Measurements from ENCODE around the gene AQP7.

DNA sequence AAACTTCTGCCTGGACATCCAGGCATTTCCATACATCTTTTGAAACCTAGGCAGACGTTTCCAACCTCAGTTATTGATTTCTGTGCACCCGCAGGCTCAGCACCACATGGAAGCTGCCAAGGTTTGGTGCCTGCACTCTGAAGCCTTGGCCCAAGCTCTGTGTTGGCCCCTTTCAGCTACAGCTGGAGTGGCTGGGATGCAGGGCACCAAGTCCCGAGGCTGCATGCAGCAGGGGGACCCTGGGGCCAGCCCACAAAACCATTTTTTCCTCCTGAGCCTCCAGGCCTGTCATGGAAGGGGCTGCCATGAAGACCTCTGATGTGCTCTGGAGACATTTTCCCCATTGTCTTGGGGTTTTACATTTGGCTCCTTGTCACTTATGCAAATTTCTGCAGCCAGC is 62.2 kb downstream of the AQP7 start:
- TF ChIP-seq, protein P1, sequence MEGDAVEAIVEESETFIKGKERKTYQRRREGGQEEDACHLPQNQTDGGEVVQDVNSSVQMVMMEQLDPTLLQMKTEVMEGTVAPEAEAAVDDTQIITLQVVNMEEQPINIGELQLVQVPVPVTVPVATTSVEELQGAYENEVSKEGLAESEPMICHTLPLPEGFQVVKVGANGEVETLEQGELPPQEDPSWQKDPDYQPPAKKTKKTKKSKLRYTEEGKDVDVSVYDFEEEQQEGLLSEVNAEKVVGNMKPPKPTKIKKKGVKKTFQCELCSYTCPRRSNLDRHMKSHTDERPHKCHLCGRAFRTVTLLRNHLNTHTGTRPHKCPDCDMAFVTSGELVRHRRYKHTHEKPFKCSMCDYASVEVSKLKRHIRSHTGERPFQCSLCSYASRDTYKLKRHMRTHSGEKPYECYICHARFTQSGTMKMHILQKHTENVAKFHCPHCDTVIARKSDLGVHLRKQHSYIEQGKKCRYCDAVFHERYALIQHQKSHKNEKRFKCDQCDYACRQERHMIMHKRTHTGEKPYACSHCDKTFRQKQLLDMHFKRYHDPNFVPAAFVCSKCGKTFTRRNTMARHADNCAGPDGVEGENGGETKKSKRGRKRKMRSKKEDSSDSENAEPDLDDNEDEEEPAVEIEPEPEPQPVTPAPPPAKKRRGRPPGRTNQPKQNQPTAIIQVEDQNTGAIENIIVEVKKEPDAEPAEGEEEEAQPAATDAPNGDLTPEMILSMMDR (IDR thresholded peaks at IDR 0.05) = no peak
- TF ChIP-seq POLR2AphosphoS5 (IDR thresholded peaks at IDR 0.05) (no peak), POLR2A (IDR thresholded peaks at IDR 0.05) (no peak), EP300 (IDR thresholded peaks at IDR 0.05) (no peak)
